SK-N-SH treated with all-trans-retinoic acid at 6 μM for 48 hours (cell line): ENCODE results near the gene PRR22.

Experiments
- ATAC-seq: fragments of 200-7000 bp; cut with Tn5 transposase; 3 replicates; pipeline ENCODE4 v1.9.1; 2020; ENCODE audit warnings: mild to moderate bottlenecking, moderate library complexity
- ARNTL ChIP-seq: fragments of 450-650 bp; formaldehyde crosslinking; IDR thresholded peaks from 2 replicates; pipeline ENCODE4 v1.5.0; 2020; ENCODE audit warnings: low read depth, mild to moderate bottlenecking, moderate library complexity, borderline replicate concordance
- BACH2 ChIP-seq: fragments of 250-450 bp; sonication (Bioruptor Pico); IDR thresholded peaks from 2 replicates; pipeline ENCODE4 v1.9.0; 2021; ENCODE audit warnings: mild to moderate bottlenecking, borderline replicate concordance
- CSDC2 ChIP-seq: fragments of 250-450 bp; sonication (Bioruptor Pico); IDR thresholded peaks from 2 replicates; pipeline ENCODE4 v1.5.0; 2020; ENCODE audit warnings: mild to moderate bottlenecking, moderate library complexity
- ESRRG ChIP-seq: fragments of 250-450 bp; sonication (Bioruptor Pico); IDR thresholded peaks from 2 replicates; pipeline ENCODE4 v1.6.1; 2021; ENCODE audit warnings: mild to moderate bottlenecking
- GLIS3 ChIP-seq: fragments of 250-450 bp; sonication (Bioruptor Pico); IDR thresholded peaks from 2 replicates; pipeline ENCODE4 v1.5.0; 2020; ENCODE audit warnings: mild to moderate bottlenecking, moderate library complexity
- ISL1 ChIP-seq: fragments of 250-450 bp; sonication (Bioruptor Pico); IDR thresholded peaks from 2 replicates; pipeline ENCODE4 v2.1.2; 2022; ENCODE audit warnings: mild to moderate bottlenecking, moderate library complexity
- OSR1 ChIP-seq: fragments of 250-450 bp; sonication (Bioruptor Pico); IDR thresholded peaks from 2 replicates; pipeline ENCODE4 v1.8.0; 2022; ENCODE audit warnings: moderate library complexity, mild to moderate bottlenecking, inconsistent platforms
- PPARA ChIP-seq: fragments of 250-450 bp; sonication (Bioruptor Pico); IDR thresholded peaks from 2 replicates; pipeline ENCODE4 v1.5.0; 2020; ENCODE audit warnings: mild to moderate bottlenecking, borderline replicate concordance
- RARB ChIP-seq: fragments of 250-450 bp; sonication (Bioruptor Pico); IDR thresholded peaks from 2 replicates; pipeline ENCODE4 v1.8.0; 2021; ENCODE audit warnings: mild to moderate bottlenecking, moderate library complexity
- SNAI2 ChIP-seq: fragments of 250-450 bp; sonication (Bioruptor Pico); IDR thresholded peaks from 2 replicates; pipeline ENCODE4 v1.5.0; 2020; ENCODE audit warnings: mild to moderate bottlenecking, moderate library complexity
- TCF4 ChIP-seq: fragments of 250-450 bp; sonication (Bioruptor Pico); IDR thresholded peaks from 2 replicates; pipeline ENCODE4 v1.8.0; 2021; ENCODE audit warnings: mild to moderate bottlenecking, moderate library complexity, borderline replicate concordance
- TOX ChIP-seq: fragments of 250-450 bp; sonication (Bioruptor Pico); IDR thresholded peaks from 2 replicates; pipeline ENCODE4 v1.8.0; 2021; ENCODE audit warnings: mild to moderate bottlenecking, moderate library complexity, borderline replicate concordance
- TSHZ2 ChIP-seq: fragments of 250-450 bp; sonication (Bioruptor Pico); IDR thresholded peaks from 2 replicates; pipeline ENCODE4 v1.5.0; 2020; ENCODE audit warnings: mild to moderate bottlenecking, moderate library complexity
- ZC3H10 ChIP-seq: fragments of 250-450 bp; sonication (Bioruptor Pico); IDR thresholded peaks from 2 replicates; pipeline ENCODE4 v1.5.1; 2021; ENCODE audit warnings: mild to moderate bottlenecking, moderate library complexity
- ZFP3 ChIP-seq: fragments of 250-450 bp; sonication (Bioruptor Pico); IDR thresholded peaks from 2 replicates; pipeline ENCODE4 v1.5.0; 2020; ENCODE audit warnings: mild to moderate bottlenecking, moderate library complexity
- ZFP30 ChIP-seq: fragments of 450-650 bp; formaldehyde crosslinking; IDR thresholded peaks from 2 replicates; pipeline ENCODE4 v1.5.0; 2022; ENCODE audit warnings: mild to moderate bottlenecking, moderate library complexity
- ZNF565 ChIP-seq: fragments of 450-650 bp; formaldehyde crosslinking; conservative IDR thresholded peaks from 2 replicates; pipeline ENCODE4 v1.5.0; 2020; ENCODE audit warnings: low read depth, mild to moderate bottlenecking, moderate library complexity
- ZNF70 ChIP-seq: fragments of 450-650 bp; formaldehyde crosslinking; IDR thresholded peaks from 2 replicates; pipeline ENCODE4 v1.5.0; 2020; ENCODE audit warnings: mild to moderate bottlenecking, moderate library complexity
- ZNF8 ChIP-seq: fragments of 450-650 bp; formaldehyde crosslinking; IDR thresholded peaks from 2 replicates; pipeline ENCODE4 v1.5.0; 2020; ENCODE audit warnings: mild to moderate bottlenecking, moderate library complexity
- TF ChIP-seq, protein P1 (sequence below): fragments of 250-450 bp; sonication (Bioruptor Pico); IDR thresholded peaks from 2 replicates; pipeline ENCODE4 v1.8.0; 2020; ENCODE audit warnings: mild to moderate bottlenecking, moderate library complexity, borderline replicate concordance
- TF ChIP-seq, protein P2 (sequence below): fragments of 250-450 bp; sonication (Bioruptor Pico); IDR thresholded peaks from 2 replicates; pipeline ENCODE4 v1.5.1; 2021; ENCODE audit warnings: mild to moderate bottlenecking, moderate library complexity
- TF ChIP-seq, protein P3 (sequence below): fragments of 250-450 bp; sonication (Bioruptor Pico); IDR thresholded peaks from 2 replicates; pipeline ENCODE4 v1.8.0; 2021; ENCODE audit warnings: low read depth, mild to moderate bottlenecking, moderate library complexity, borderline replicate concordance
- TF ChIP-seq, protein P4 (sequence below): fragments of 250-450 bp; sonication (Bioruptor Pico); IDR thresholded peaks from 2 replicates; pipeline ENCODE4 v1.5.1; 2020; ENCODE audit warnings: low read depth, mild to moderate bottlenecking, moderate library complexity

Gene PRR22

GRCh38 chr19:5767949-5768348, 16.6 kb downstream of the PRR22 start:
- no peak for TF ChIP-seq ARNTL
- TF ChIP-seq TCF4 (CRISPR knock-in tag), result no peak
- TF ChIP-seq, protein P1, sequence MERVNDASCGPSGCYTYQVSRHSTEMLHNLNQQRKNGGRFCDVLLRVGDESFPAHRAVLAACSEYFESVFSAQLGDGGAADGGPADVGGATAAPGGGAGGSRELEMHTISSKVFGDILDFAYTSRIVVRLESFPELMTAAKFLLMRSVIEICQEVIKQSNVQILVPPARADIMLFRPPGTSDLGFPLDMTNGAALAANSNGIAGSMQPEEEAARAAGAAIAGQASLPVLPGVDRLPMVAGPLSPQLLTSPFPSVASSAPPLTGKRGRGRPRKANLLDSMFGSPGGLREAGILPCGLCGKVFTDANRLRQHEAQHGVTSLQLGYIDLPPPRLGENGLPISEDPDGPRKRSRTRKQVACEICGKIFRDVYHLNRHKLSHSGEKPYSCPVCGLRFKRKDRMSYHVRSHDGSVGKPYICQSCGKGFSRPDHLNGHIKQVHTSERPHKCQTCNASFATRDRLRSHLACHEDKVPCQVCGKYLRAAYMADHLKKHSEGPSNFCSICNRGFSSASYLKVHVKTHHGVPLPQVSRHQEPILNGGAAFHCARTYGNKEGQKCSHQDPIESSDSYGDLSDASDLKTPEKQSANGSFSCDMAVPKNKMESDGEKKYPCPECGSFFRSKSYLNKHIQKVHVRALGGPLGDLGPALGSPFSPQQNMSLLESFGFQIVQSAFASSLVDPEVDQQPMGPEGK (CRISPR knock-in tag), result no peak
- TF ChIP-seq ZFP3 (CRISPR knock-in tag), result no peak
- TF ChIP-seq RARB, result no peak
- TF ChIP-seq TOX (CRISPR knock-in tag), result no peak
- no peak for TF ChIP-seq ZNF565 (CRISPR knock-in tag)
- TF ChIP-seq PPARA, result no peak
- no peak for TF ChIP-seq ZNF70 (CRISPR knock-in tag)
- no peak for TF ChIP-seq SNAI2 (CRISPR knock-in tag)
- TF ChIP-seq ISL1, result no peak
- no peak for TF ChIP-seq ZFP30 (CRISPR knock-in tag)
- no peak for TF ChIP-seq BACH2 (CRISPR knock-in tag)
- TF ChIP-seq OSR1 (CRISPR knock-in tag), result no peak
- no peak for TF ChIP-seq ZNF8 (CRISPR knock-in tag)
- no peak for ATAC-seq

- TF ChIP-seq ISL1, result no peak
- TF ChIP-seq ESRRG (CRISPR knock-in tag), result no peak
- TF ChIP-seq, protein P2, sequence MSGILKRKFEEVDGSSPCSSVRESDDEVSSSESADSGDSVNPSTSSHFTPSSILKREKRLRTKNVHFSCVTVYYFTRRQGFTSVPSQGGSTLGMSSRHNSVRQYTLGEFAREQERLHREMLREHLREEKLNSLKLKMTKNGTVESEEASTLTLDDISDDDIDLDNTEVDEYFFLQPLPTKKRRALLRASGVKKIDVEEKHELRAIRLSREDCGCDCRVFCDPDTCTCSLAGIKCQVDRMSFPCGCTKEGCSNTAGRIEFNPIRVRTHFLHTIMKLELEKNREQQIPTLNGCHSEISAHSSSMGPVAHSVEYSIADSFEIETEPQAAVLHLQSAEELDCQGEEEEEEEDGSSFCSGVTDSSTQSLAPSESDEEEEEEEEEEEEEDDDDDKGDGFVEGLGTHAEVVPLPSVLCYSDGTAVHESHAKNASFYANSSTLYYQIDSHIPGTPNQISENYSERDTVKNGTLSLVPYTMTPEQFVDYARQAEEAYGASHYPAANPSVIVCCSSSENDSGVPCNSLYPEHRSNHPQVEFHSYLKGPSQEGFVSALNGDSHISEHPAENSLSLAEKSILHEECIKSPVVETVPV (CRISPR knock-in tag), result no peak
- no peak for TF ChIP-seq RARB
- TF ChIP-seq ZC3H10 (CRISPR knock-in tag), result no peak
- TF ChIP-seq, protein P3, sequence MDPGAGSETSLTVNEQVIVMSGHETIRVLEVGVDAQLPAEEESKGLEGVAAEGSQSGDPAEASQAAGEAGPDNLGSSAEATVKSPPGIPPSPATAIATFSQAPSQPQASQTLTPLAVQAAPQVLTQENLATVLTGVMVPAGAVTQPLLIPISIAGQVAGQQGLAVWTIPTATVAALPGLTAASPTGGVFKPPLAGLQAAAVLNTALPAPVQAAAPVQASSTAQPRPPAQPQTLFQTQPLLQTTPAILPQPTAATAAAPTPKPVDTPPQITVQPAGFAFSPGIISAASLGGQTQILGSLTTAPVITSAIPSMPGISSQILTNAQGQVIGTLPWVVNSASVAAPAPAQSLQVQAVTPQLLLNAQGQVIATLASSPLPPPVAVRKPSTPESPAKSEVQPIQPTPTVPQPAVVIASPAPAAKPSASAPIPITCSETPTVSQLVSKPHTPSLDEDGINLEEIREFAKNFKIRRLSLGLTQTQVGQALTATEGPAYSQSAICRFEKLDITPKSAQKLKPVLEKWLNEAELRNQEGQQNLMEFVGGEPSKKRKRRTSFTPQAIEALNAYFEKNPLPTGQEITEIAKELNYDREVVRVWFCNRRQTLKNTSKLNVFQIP (CRISPR knock-in tag), result no peak
- TF ChIP-seq SNAI2 (CRISPR knock-in tag), result no peak
- no peak for TF ChIP-seq TCF4 (CRISPR knock-in tag)
- no peak for TF ChIP-seq TSHZ2 (CRISPR knock-in tag)
- no peak for TF ChIP-seq ZNF8 (CRISPR knock-in tag)
- TF ChIP-seq ZNF565 (CRISPR knock-in tag), result no peak
- TF ChIP-seq ARNTL, result no peak
- no peak for TF ChIP-seq PPARA
- TF ChIP-seq, protein P4, sequence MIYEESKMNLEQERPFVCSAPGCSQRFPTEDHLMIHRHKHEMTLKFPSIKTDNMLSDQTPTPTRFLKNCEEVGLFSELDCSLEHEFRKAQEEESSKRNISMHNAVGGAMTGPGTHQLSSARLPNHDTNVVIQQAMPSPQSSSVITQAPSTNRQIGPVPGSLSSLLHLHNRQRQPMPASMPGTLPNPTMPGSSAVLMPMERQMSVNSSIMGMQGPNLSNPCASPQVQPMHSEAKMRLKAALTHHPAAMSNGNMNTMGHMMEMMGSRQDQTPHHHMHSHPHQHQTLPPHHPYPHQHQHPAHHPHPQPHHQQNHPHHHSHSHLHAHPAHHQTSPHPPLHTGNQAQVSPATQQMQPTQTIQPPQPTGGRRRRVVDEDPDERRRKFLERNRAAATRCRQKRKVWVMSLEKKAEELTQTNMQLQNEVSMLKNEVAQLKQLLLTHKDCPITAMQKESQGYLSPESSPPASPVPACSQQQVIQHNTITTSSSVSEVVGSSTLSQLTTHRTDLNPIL, result no peak
- no peak for TF ChIP-seq OSR1 (CRISPR knock-in tag)
- no peak for TF ChIP-seq GLIS3 (CRISPR knock-in tag)
- TF ChIP-seq ZFP3 (CRISPR knock-in tag), result no peak
- TF ChIP-seq ZNF70 (CRISPR knock-in tag), result no peak
- ATAC-seq, result no peak
Measured at GRCh38 chr19:5765220-5765619, 19.3 kb downstream of the PRR22 start.

GRCh38 chr19:5762608-5763217, 21.8 kb downstream of the PRR22 start:
- ATAC-seq, result no peak
- no peak for TF ChIP-seq ZNF565 (CRISPR knock-in tag)
- no peak for TF ChIP-seq SNAI2 (CRISPR knock-in tag)
- no peak for TF ChIP-seq CSDC2
- no peak for TF ChIP-seq TSHZ2 (CRISPR knock-in tag)
- TF ChIP-seq, protein P1 (CRISPR knock-in tag), result no peak
- TF ChIP-seq ZC3H10 (CRISPR knock-in tag), result no peak
